Stomach (tissue), 4 donors: ENCODE data around the gene DHX36.

Experiments
- CTCF ChIP-seq, 7 experiments: fragments of 450-650 bp in 4 of 7; fragments of 200-600 bp in 3 of 7; sonication (generic) in 3 of 7; IDR thresholded peaks; one replicate each; pipeline ENCODE4 v1.5.1; 2016 to 2019; ENCODE audit warnings: antibody characterized with exemption in 7 of 7, control low read depth in 2 of 7, mild to moderate bottlenecking in 1 of 7
- EP300 ChIP-seq: sonication (generic); formaldehyde crosslinking; IDR thresholded peaks from one replicate; pipeline ENCODE4 v1.6.1; 2017; ENCODE audit warnings: antibody characterized with exemption
- POLR2A ChIP-seq, 4 donors: fragments of 450-650 bp; IDR thresholded peaks; one replicate each; pipeline ENCODE4 v1.6.1; 2016; ENCODE audit warnings: antibody characterized with exemption in 4 of 4, control low read depth in 2 of 4, mild to moderate bottlenecking in 1 of 4, moderate library complexity in 1 of 4
- POLR2AphosphoS5 ChIP-seq, 3 donors: sonication (generic); formaldehyde crosslinking; IDR thresholded peaks; one replicate each; pipeline ENCODE4 v1.6.1; 2016; ENCODE audit warnings: antibody characterized with exemption in 3 of 3

DNA sequence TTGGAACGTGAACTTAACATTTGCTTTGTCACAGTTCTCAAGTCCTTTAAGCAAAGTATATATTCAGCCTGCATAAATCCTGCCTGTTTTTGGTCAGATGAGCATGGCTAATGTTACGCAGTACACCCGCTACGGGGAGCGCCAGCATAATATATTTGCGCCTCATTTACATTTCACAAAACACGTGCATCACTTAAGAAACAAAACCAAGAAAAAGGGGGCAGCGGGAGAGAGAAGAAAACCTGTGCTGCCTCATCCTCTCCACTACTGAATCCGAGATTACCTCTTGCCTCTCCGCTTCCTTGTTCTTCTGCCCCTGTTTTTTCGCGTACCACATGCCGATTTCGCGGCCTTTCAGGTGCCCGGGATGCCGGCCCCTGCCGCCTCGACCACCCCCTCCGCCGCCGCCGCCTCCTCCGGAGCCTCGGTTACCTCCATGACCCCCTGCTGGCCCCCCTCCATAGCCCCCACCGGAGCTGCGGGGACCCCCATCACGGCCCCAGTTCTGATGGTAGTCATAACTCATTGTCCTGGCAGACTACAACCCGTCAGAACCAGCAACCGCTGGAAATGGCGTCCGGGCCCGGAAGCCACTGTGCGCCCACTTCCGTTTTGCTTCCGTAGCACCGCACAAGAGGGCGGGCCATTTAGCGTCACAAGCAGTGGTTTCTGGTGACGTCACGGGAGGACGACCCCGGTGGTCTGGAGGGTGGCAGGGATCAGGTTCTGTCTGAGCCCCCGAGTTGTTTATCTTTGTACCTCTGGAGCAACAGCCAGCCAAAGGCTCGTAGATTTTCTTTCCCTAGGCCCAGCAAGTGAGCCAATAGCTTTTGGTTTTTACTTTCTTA lies at the start of gene DHX36:
- TF ChIP-seq POLR2AphosphoS5 (IDR thresholded peaks at IDR 0.05) (peak; percentile 71 to 95 (median 88)), CTCF (IDR thresholded peaks at IDR 0.05) (no peak), EP300 (peak; percentile 47), POLR2A (IDR thresholded peaks at IDR 0.05) (no peak)
